ENCODE results near the gene KANSL3.

Gene KANSL3

DNA sequence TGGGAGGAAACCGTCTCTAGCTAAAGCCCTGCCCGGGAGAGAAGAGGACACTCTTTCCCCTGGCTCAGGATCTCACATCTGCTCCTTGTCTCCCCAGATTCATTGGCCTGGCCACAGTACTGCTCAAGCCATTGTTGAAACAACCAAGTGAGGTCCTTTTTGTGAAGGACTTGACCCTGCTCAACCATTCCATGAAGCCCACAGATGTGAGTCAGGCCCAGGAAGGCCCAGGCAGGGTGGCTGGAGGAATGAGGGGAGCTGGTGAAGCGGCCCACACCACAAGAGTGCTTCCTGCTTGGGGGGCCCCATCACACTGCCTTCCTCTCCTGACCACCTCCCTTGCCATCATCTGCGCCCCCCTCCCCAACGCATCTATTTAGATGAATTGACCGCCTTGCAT, 9.6 kb upstream of the KANSL3 start:
- no peak for TF ChIP-seq ESRRG (CRISPR knock-in tag; IDR thresholded peaks at IDR 0.05)
- no peak for TF ChIP-seq RARB (CRISPR knock-in tag; IDR thresholded peaks at IDR 0.05)
- TF ChIP-seq TOX (CRISPR knock-in tag; IDR thresholded peaks at IDR 0.05; ENCODE audit: borderline replicate concordance), result no peak
- TF ChIP-seq SNAI2 (CRISPR knock-in tag; IDR thresholded peaks at IDR 0.05), result no peak
- TF ChIP-seq CSDC2 (CRISPR knock-in tag; IDR thresholded peaks at IDR 0.05), result no peak
- TF ChIP-seq ZFP30 (CRISPR knock-in tag; IDR thresholded peaks at IDR 0.05), result no peak
- TF ChIP-seq, protein P1, sequence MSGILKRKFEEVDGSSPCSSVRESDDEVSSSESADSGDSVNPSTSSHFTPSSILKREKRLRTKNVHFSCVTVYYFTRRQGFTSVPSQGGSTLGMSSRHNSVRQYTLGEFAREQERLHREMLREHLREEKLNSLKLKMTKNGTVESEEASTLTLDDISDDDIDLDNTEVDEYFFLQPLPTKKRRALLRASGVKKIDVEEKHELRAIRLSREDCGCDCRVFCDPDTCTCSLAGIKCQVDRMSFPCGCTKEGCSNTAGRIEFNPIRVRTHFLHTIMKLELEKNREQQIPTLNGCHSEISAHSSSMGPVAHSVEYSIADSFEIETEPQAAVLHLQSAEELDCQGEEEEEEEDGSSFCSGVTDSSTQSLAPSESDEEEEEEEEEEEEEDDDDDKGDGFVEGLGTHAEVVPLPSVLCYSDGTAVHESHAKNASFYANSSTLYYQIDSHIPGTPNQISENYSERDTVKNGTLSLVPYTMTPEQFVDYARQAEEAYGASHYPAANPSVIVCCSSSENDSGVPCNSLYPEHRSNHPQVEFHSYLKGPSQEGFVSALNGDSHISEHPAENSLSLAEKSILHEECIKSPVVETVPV (CRISPR knock-in tag; IDR thresholded peaks at IDR 0.05), result no peak
- no peak for TF ChIP-seq ZNF8 (CRISPR knock-in tag; IDR thresholded peaks at IDR 0.05)
- TF ChIP-seq ZNF70 (CRISPR knock-in tag; IDR thresholded peaks at IDR 0.05), result no peak
- no peak for TF ChIP-seq ZNF565 (CRISPR knock-in tag; conservative IDR thresholded peaks at IDR 0.05; ENCODE audit: low read depth)
- TF ChIP-seq, protein P2, sequence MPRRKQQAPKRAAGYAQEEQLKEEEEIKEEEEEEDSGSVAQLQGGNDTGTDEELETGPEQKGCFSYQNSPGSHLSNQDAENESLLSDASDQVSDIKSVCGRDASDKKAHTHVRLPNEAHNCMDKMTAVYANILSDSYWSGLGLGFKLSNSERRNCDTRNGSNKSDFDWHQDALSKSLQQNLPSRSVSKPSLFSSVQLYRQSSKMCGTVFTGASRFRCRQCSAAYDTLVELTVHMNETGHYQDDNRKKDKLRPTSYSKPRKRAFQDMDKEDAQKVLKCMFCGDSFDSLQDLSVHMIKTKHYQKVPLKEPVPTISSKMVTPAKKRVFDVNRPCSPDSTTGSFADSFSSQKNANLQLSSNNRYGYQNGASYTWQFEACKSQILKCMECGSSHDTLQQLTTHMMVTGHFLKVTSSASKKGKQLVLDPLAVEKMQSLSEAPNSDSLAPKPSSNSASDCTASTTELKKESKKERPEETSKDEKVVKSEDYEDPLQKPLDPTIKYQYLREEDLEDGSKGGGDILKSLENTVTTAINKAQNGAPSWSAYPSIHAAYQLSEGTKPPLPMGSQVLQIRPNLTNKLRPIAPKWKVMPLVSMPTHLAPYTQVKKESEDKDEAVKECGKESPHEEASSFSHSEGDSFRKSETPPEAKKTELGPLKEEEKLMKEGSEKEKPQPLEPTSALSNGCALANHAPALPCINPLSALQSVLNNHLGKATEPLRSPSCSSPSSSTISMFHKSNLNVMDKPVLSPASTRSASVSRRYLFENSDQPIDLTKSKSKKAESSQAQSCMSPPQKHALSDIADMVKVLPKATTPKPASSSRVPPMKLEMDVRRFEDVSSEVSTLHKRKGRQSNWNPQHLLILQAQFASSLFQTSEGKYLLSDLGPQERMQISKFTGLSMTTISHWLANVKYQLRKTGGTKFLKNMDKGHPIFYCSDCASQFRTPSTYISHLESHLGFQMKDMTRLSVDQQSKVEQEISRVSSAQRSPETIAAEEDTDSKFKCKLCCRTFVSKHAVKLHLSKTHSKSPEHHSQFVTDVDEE (CRISPR knock-in tag; IDR thresholded peaks at IDR 0.05), result no peak
- TF ChIP-seq, protein P3, sequence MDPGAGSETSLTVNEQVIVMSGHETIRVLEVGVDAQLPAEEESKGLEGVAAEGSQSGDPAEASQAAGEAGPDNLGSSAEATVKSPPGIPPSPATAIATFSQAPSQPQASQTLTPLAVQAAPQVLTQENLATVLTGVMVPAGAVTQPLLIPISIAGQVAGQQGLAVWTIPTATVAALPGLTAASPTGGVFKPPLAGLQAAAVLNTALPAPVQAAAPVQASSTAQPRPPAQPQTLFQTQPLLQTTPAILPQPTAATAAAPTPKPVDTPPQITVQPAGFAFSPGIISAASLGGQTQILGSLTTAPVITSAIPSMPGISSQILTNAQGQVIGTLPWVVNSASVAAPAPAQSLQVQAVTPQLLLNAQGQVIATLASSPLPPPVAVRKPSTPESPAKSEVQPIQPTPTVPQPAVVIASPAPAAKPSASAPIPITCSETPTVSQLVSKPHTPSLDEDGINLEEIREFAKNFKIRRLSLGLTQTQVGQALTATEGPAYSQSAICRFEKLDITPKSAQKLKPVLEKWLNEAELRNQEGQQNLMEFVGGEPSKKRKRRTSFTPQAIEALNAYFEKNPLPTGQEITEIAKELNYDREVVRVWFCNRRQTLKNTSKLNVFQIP (CRISPR knock-in tag; IDR thresholded peaks at IDR 0.05; ENCODE audit: borderline replicate concordance, low read depth), result no peak
- no peak for TF ChIP-seq ZC3H10 (CRISPR knock-in tag; IDR thresholded peaks at IDR 0.05)
- no peak for TF ChIP-seq ARNTL (CRISPR knock-in tag; IDR thresholded peaks at IDR 0.05; ENCODE audit: borderline replicate concordance, low read depth)
- no peak for TF ChIP-seq ISL1 (CRISPR knock-in tag; IDR thresholded peaks at IDR 0.05)
- TF ChIP-seq TCF4 (CRISPR knock-in tag; IDR thresholded peaks at IDR 0.05; ENCODE audit: borderline replicate concordance), result no peak
- TF ChIP-seq ZFP3 (CRISPR knock-in tag; IDR thresholded peaks at IDR 0.05), result no peak
- no peak for TF ChIP-seq OSR1 (CRISPR knock-in tag; IDR thresholded peaks at IDR 0.05)
- no peak for TF ChIP-seq GLIS3 (CRISPR knock-in tag; IDR thresholded peaks at IDR 0.05)
- TF ChIP-seq PPARA (CRISPR knock-in tag; IDR thresholded peaks at IDR 0.05; ENCODE audit: borderline replicate concordance), result no peak
- ATAC-seq, result no peak

DNA sequence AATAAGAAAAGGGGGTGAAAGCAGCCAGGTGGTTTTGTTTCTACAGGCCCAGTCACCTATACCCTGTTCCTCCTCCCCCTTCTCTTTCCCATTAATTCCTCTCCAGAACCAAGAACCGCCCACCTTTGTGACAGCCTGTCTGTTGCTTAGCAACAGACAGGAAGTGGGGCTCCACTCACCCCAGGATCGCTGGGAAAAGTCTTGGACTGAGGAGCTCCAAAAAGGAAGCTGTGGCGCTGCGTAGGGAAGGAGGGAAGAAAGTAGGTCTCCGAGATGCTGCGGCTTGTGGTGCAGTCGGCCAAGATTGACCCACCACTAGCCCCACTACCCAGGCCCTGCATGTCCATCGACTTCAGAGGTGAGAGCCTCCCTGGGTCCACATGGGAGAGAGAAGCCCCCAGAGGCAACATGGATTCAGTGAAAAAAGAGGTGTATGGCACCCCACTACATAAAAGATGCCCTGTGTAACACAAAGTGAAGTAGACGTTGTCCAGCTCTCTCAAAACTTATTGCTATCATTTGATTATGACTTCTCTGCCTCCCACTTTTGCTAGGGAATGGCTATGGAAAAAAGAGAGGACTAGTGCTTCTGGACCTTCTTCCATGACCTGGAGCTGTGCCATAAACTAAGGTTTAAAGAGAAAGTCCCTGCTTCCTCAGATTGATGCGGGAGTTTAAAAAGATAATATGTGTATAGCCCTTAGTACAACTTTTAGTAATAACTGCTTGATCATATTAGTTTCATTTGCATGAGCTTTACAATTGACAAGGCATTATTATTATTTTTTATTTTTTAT, 4.7 kb upstream of the KANSL3 start, which contains the start of gene FER1L5:
TSS of gene FER1L5 (plus strand) at position 201 of the 797 bp plus-strand sequence. CDS start at position 274, 73 bp downstream.
- TF ChIP-seq ISL1 (CRISPR knock-in tag; IDR thresholded peaks at IDR 0.05) (no peak), OSR1 (CRISPR knock-in tag; IDR thresholded peaks at IDR 0.05) (no peak), ESRRG (CRISPR knock-in tag; IDR thresholded peaks at IDR 0.05) (no peak), SNAI2 (CRISPR knock-in tag; IDR thresholded peaks at IDR 0.05) (no peak), ZNF8 (CRISPR knock-in tag; IDR thresholded peaks at IDR 0.05) (no peak), RARB (CRISPR knock-in tag; IDR thresholded peaks at IDR 0.05) (no peak), BACH2 (CRISPR knock-in tag; IDR thresholded peaks at IDR 0.05; ENCODE audit: borderline replicate concordance) (no peak), ZFP30 (CRISPR knock-in tag; IDR thresholded peaks at IDR 0.05) (no peak), ZC3H10 (CRISPR knock-in tag; IDR thresholded peaks at IDR 0.05) (no peak), ZNF70 (CRISPR knock-in tag; IDR thresholded peaks at IDR 0.05) (no peak), PPARA (CRISPR knock-in tag; IDR thresholded peaks at IDR 0.05; ENCODE audit: borderline replicate concordance) (no peak), CSDC2 (CRISPR knock-in tag; IDR thresholded peaks at IDR 0.05) (no peak), ZFP3 (CRISPR knock-in tag; IDR thresholded peaks at IDR 0.05) (no peak)
- TF ChIP-seq, protein P2 (CRISPR knock-in tag; IDR thresholded peaks at IDR 0.05), result no peak
- TF ChIP-seq, protein P4, sequence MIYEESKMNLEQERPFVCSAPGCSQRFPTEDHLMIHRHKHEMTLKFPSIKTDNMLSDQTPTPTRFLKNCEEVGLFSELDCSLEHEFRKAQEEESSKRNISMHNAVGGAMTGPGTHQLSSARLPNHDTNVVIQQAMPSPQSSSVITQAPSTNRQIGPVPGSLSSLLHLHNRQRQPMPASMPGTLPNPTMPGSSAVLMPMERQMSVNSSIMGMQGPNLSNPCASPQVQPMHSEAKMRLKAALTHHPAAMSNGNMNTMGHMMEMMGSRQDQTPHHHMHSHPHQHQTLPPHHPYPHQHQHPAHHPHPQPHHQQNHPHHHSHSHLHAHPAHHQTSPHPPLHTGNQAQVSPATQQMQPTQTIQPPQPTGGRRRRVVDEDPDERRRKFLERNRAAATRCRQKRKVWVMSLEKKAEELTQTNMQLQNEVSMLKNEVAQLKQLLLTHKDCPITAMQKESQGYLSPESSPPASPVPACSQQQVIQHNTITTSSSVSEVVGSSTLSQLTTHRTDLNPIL (CRISPR knock-in tag; IDR thresholded peaks at IDR 0.05; ENCODE audit: low read depth), result no peak
- no peak for ATAC-seq
